Tibial nerve (tissue), 4 donors: ENCODE data around the gene CCN5. TPM values are rescaled to one million over a fixed set of nuclear protein-coding genes. Genes with fewer than 3 reads are reported as not detected.

Experiments used
- DNase-seq, 2 donors: peaks; one replicate each; pipeline ENCODE4 v3.0.0-alpha.2; 2019; ENCODE audit warnings: low spot score in 2 of 2
- H3K27ac ChIP-seq, 4 donors: fragments of 200-600 bp; sonication (generic) in 3 of 4; one replicate each; pipeline ENCODE4 v1.5.1; 2017 to 2019; ENCODE audit warnings: mild to moderate bottlenecking in 1 of 4
- H3K27me3 ChIP-seq, 2 donors: fragments of 200-600 bp; sonication (generic) in 1 of 2; one replicate each; pipeline versions ENCODE4 v1.5.1 to v1.6.0; 2017 to 2019
- H3K36me3 ChIP-seq, 3 donors: fragments of 200-600 bp; sonication (generic); one replicate each; pipeline ENCODE4 v1.5.1; 2018 to 2019
- H3K4me1 ChIP-seq, 4 donors: fragments of 200-600 bp; sonication (generic) in 3 of 4; one replicate each; pipeline ENCODE4 v1.5.1; 2017 to 2019
- H3K4me3 ChIP-seq, 4 donors: fragments of 200-600 bp; sonication (generic) in 3 of 4; one replicate each; pipeline ENCODE4 v1.5.1; 2017 to 2019; ENCODE audit warnings: mild to moderate bottlenecking in 1 of 4, moderate library complexity in 1 of 4
- H3K9me3 ChIP-seq, 4 donors: fragments of 200-600 bp; sonication (generic) in 3 of 4; one replicate each; pipeline ENCODE4 v1.5.1; 2017 to 2019
- CTCF ChIP-seq, 5 experiments: fragments of 200-600 bp in 3 of 5; fragments of 450-650 bp in 2 of 5; sonication (generic) in 3 of 5; IDR thresholded peaks; one replicate each; pipeline ENCODE4 v1.5.1; 2016 to 2019; ENCODE audit warnings: antibody characterized with exemption in 5 of 5, mild to moderate bottlenecking in 3 of 5, moderate library complexity in 2 of 5
- EP300 ChIP-seq, 2 donors: sonication (generic); formaldehyde crosslinking; IDR thresholded peaks; one replicate each; pipeline ENCODE4 v1.6.1; 2017; ENCODE audit warnings: antibody characterized with exemption in 2 of 2, mild to moderate bottlenecking in 1 of 2
- POLR2A ChIP-seq, 2 donors: fragments of 450-650 bp; IDR thresholded peaks; one replicate each; pipeline ENCODE4 v1.6.1; 2017; ENCODE audit warnings: antibody characterized with exemption in 2 of 2, mild to moderate bottlenecking in 2 of 2, moderate library complexity in 2 of 2
- WGBS, 2 donors: methylation state at CpG; one replicate each; pipeline ENCODE4 v1.1.5; 2018; 5-methylcytosine and 5-hydroxymethylcytosine counted together
- total RNA-seq, 4 donors: library from RNA; depleted of rRNA; stranded (reverse); fragments of >200 nt; gene quantifications; one replicate each; pipeline ENCODE4 v1.1.0, GENCODE V29; 2016

CCN5 gene
- total RNA-seq, 4 donors from 2014 or later, result 84.0 to 1,826 (median 378) TPM

GRCh38 chr20:44746367-44747165 is 31.4 kb downstream of the CCN5 start:
- H3K36me3 ChIP-seq, result no peaks in the 10 kb centered on the region
- H3K27ac ChIP-seq, result peak overlapping the region in 3 of 4 donors; percentile 37 to 81 (median 38)
- no peaks in the 10 kb centered on the region for H3K9me3 ChIP-seq
- no peak for DNase-seq
- H3K27me3 ChIP-seq, result peaks cover 0 to 19% of the 10 kb centered on the region in 2 donors
- WGBS, 2 donors, result 28% methylated on average over 12 of the region's 12 CpGs
- H3K4me1 ChIP-seq, result peaks cover 0 to 40% (median 9%) of the 10 kb centered on the region in 4 donors
- peak overlapping the region; percentile 53 to 69 (median 56) for H3K4me3 ChIP-seq
- no peak for TF ChIP-seq POLR2A (IDR thresholded peaks at IDR 0.05)
- no peak for TF ChIP-seq EP300 (IDR thresholded peaks at IDR 0.05)
- no peak for TF ChIP-seq CTCF (IDR thresholded peaks at IDR 0.05)

- DNase-seq, result peak; percentile 62 to 86
- peaks cover 0 to 40% (median 9%) of the 10 kb centered on the region in 4 donors for H3K4me1 ChIP-seq
- no peak overlapping the region for H3K27ac ChIP-seq
- H3K9me3 ChIP-seq, result no peaks in the 10 kb centered on the region
- TF ChIP-seq EP300 (IDR thresholded peaks at IDR 0.05), result no peak
- TF ChIP-seq CTCF (IDR thresholded peaks at IDR 0.05), result peak; percentile 55 to 68 (median 58)
- 4 to 16% methylated on average over 5 of the region's 5 CpGs for WGBS, 2 donors
- peaks cover 0 to 26% of the 10 kb centered on the region in 2 donors for H3K27me3 ChIP-seq
- H3K4me3 ChIP-seq, result no peak overlapping the region
- no peaks in the 10 kb centered on the region for H3K36me3 ChIP-seq
Measured at GRCh38 chr20:44747166-44748004, 32.2 kb downstream of the CCN5 start.

GRCh38 chr20:44748005-44748370 is 32.8 kb downstream of the CCN5 start:
- Histone ChIP-seq H3K27me3 (peaks cover 0 to 31% of the 10 kb centered on the region in 2 donors), H3K4me1 (peaks cover 0 to 40% (median 9%) of the 10 kb centered on the region in 4 donors), H3K4me3 (no peak overlapping the region), H3K27ac (no peak overlapping the region), H3K36me3 (no peaks in the 10 kb centered on the region), H3K9me3 (no peaks in the 10 kb centered on the region)
- 73 to 80% methylated on average over 3 of the region's 3 CpGs for WGBS, 2 donors
- peak in 1 of 2 donors; percentile 41 for DNase-seq
- no peak for TF ChIP-seq CTCF (IDR thresholded peaks at IDR 0.05)
- no peak for TF ChIP-seq POLR2A (IDR thresholded peaks at IDR 0.05)
- no peak for TF ChIP-seq EP300 (IDR thresholded peaks at IDR 0.05)

- no peak overlapping the region for H3K4me3 ChIP-seq
- H3K9me3 ChIP-seq, result no peaks in the 10 kb centered on the region
- 49 to 57% methylated on average over 31 to 39 of the region's 73 CpGs for WGBS, 2 donors
Measured at GRCh38 chr20:44750081-44750805, 35.1 kb downstream of the CCN5 start.

More at GRCh38 chr20:44750081-44750805, 35.1 kb downstream of the CCN5 start:
- Histone ChIP-seq H3K27me3 (peaks cover 0 to 36% of the 10 kb centered on the region in 2 donors), H3K4me1 (peaks cover 0 to 37% (median 9%) of the 10 kb centered on the region in 4 donors), H3K27ac (no peak overlapping the region), H3K36me3 (no peaks in the 10 kb centered on the region)
- no peak for DNase-seq
- TF ChIP-seq POLR2A (IDR thresholded peaks at IDR 0.05) (no peak), CTCF (IDR thresholded peaks at IDR 0.05) (peak in 3 of 5 experiments; percentile 13 to 26 (median 14))
